Calu3 (cell line): Measurements from ENCODE around the gene ZDHHC1. TPM values are rescaled to one million over a fixed set of nuclear protein-coding genes. Genes with fewer than 3 reads are reported as not detected.

Experiments
- BruUV-seq: library from RNA; stranded (reverse); fragments of 400-500 nt; replicated peaks from 2 replicates; lab custom pipeline; 2021; lab: Mats Ljungman, UMichigan
- CTCF ChIA-PET: fragments of 300-600 bp; sonication (Branson Sonifier 250); formaldehyde crosslinking; loops from one replicate; lab custom pipeline; 2022; ENCODE audit warnings: antibody characterized with exemption; lab: Charles Lee
- DNase-seq: peaks from one replicate; pipeline ENCODE4 v3.0.0; 2022
- H3K27ac Mint-ChIP-seq: one replicate; pipeline ENCODE4 v1.8.0; 2022; ENCODE audit warnings: mixed read lengths; ENCODE audit not compliant: unreplicated experiment
- H3K27me3 Mint-ChIP-seq: one replicate; pipeline ENCODE4 v1.8.0; 2022; ENCODE audit warnings: mixed read lengths; ENCODE audit not compliant: unreplicated experiment
- H3K36me3 Mint-ChIP-seq: one replicate; pipeline ENCODE4 v1.8.0; 2022; ENCODE audit warnings: mild to moderate bottlenecking, moderate library complexity, mixed read lengths; ENCODE audit not compliant: insufficient read depth, unreplicated experiment
- H3K4me1 Mint-ChIP-seq: one replicate; pipeline ENCODE4 v1.8.0; 2022; ENCODE audit warnings: mild to moderate bottlenecking, low read depth, mixed read lengths; ENCODE audit not compliant: unreplicated experiment
- H3K4me3 Mint-ChIP-seq: one replicate; pipeline ENCODE4 v1.8.0; 2022; ENCODE audit warnings: mild to moderate bottlenecking, low read depth, moderate library complexity, mixed read lengths; ENCODE audit not compliant: unreplicated experiment
- H3K9me3 Mint-ChIP-seq: one replicate; pipeline ENCODE4 v1.8.0; 2022; ENCODE audit warnings: low read depth, mixed read lengths; ENCODE audit not compliant: unreplicated experiment
- intact Hi-C: fragments of 100-400 bp; cut with micrococcal nuclease; formaldehyde crosslinking; loops from one replicate; pipeline ENCODE4 v1.10.0; 2022; ENCODE audit not compliant: unreplicated experiment
- total RNA-seq: library from RNA; stranded (reverse); gene quantifications from 2 replicates; pipeline ENCODE4 v1.2.3, GENCODE V29; 2022
- TF ChIP-seq, protein P1 (sequence below): fragments of 200-600 bp; IDR thresholded peaks from one replicate; pipeline ENCODE4 v1.8.0; 2022; ENCODE audit warnings: antibody characterized with exemption; ENCODE audit not compliant: unreplicated experiment

The ZDHHC1 gene
- total RNA-seq, 1 experiment from 2014 or later = 22.6 TPM

DNA sequence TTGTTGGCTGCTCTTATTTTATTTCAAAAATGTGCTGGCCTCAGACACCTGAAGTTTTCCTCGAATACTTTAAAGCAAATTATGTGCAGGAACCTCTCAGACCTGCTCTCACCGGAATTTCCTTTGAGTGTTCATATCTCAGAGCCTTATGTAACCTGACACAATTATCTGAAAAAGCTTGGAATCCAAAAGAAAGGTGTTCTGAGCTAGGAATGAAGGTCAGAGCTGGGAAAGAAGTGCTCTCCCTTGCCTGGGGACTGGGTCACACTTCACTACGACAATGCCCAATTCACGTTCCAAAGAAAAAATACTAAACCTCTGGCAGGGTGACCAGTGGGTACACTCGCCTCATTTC lies 8.0 kb upstream of the ZDHHC1 start:
- peaks cover 32% of the 10 kb centered on the region for H3K27me3 Mint-ChIP-seq
- CTCF ChIA-PET = interaction anchor here (0.5 kb wide), 1 partner anchor 28 kb away, joined by 3 read pairs; no protein-coding TSS in a partner anchor
- H3K9me3 Mint-ChIP-seq = no peaks in the 10 kb centered on the region
- no peak overlapping the region for H3K27ac Mint-ChIP-seq
- intact Hi-C loops = no loop called here
- H3K4me1 Mint-ChIP-seq = peaks cover 23% of the 10 kb centered on the region
- TF ChIP-seq, protein P1, sequence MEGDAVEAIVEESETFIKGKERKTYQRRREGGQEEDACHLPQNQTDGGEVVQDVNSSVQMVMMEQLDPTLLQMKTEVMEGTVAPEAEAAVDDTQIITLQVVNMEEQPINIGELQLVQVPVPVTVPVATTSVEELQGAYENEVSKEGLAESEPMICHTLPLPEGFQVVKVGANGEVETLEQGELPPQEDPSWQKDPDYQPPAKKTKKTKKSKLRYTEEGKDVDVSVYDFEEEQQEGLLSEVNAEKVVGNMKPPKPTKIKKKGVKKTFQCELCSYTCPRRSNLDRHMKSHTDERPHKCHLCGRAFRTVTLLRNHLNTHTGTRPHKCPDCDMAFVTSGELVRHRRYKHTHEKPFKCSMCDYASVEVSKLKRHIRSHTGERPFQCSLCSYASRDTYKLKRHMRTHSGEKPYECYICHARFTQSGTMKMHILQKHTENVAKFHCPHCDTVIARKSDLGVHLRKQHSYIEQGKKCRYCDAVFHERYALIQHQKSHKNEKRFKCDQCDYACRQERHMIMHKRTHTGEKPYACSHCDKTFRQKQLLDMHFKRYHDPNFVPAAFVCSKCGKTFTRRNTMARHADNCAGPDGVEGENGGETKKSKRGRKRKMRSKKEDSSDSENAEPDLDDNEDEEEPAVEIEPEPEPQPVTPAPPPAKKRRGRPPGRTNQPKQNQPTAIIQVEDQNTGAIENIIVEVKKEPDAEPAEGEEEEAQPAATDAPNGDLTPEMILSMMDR = no peak
- H3K4me3 Mint-ChIP-seq = no peak overlapping the region
- peaks cover 4% of the 10 kb centered on the region for H3K36me3 Mint-ChIP-seq
- no peak for DNase-seq
- no TSS peak for BruUV-seq

DNA sequence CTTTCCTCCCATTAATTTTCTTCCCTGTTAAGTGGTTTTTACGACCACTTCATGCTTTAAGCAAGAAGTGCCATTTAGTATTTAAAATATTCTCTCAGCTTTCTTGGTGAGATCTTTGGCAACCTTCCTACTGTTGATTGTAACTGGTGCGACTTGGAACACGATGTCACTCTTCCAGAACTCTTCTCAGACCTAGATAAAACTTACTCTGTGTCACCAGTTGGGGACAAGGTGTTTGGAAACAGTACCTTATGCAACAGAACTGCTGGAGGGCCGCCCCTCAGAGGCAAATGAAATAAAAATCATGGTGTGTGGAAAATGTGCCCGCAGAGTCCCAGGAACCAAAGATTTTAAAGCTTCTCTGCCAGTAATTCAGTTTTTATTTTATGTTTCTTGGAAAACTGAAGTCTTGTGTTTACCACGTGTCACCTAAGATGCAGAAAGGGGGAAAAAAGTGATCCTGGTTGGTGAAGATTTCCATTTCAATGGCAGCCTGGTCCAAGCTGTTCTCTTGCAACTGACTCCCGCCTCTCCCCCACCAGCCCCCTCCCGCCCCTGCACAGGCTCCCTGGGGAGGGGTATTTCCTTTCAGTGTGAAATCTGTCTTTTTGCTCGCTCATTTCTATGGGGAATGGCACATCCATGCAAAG lies 7.5 kb upstream of the ZDHHC1 start:
- no peak overlapping the region for H3K27ac Mint-ChIP-seq

DNA sequence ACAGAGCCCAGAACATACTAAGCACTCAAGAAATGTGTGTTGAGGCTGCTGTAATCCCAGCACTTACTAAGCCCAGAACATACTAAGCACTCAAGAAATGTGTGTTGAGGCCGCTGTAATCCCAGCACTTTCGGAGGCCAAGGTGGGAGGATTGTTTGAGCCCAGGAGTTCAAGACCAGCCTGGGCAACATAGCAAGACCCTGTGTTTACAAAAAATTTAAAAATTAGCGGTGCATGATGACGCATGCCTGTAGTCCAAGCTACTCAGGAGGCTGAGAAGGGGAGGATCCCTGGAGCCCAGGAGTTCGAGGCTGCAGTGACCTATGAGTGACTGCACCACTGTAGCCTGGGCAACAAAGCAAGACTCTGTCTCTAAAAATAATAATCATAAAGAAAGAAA lies 6.7 kb upstream of the ZDHHC1 start:
- no peak overlapping the region for H3K27ac Mint-ChIP-seq
- no peak for DNase-seq
- H3K9me3 Mint-ChIP-seq = no peaks in the 10 kb centered on the region
- peaks cover 12% of the 10 kb centered on the region for H3K4me1 Mint-ChIP-seq
- CTCF ChIA-PET = interaction anchor here (1.0 kb wide), 1 partner anchor 18 kb away, joined by 3 read pairs; no protein-coding TSS in a partner anchor
- intact Hi-C loops = no loop called here
- H3K27me3 Mint-ChIP-seq = peaks cover 33% of the 10 kb centered on the region
- BruUV-seq = no TSS peak
- H3K4me3 Mint-ChIP-seq = no peak overlapping the region
- TF ChIP-seq, protein P1 = no peak
- peaks cover 4% of the 10 kb centered on the region for H3K36me3 Mint-ChIP-seq

More for the DNA sequence above, 7.5 kb upstream of the ZDHHC1 start:
- intact Hi-C loops = no loop called here
- Mint-ChIP-seq H3K4me1 (peaks cover 19% of the 10 kb centered on the region), H3K36me3 (peaks cover 4% of the 10 kb centered on the region), H3K4me3 (no peak overlapping the region), H3K9me3 (no peaks in the 10 kb centered on the region), H3K27me3 (peaks cover 33% of the 10 kb centered on the region)
- CTCF ChIA-PET = interaction anchor here (0.5 kb wide), 1 partner anchor 198 kb away, joined by 3 read pairs; no protein-coding TSS in a partner anchor
- no TSS peak for BruUV-seq
- DNase-seq = no peak
- TF ChIP-seq, protein P1 = no peak

DNA sequence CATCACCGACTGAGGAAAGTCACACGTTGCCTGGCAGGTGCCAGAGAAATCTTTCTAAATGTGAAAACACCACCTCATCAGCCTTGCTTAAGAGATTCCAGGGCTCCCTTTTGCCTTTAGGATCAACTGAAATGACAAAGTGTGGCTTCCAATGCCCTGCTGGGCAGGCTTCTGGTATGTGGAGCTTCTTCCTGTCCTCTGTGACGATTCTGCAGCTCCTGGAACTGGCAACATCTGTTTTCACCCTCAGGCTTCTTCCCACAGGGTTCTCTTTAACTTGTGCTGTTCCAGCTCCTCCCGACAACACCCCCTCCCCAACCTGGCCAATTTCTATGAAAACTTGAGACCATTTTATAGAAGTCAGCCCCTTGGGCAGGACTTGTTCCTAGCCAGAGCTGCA lies 4.8 kb upstream of the ZDHHC1 start:
- H3K36me3 Mint-ChIP-seq = peaks cover 15% of the 10 kb centered on the region
- intact Hi-C loops = no loop called here
- BruUV-seq = no TSS peak
- no peak for DNase-seq
- H3K27ac Mint-ChIP-seq = no peak overlapping the region
- peaks cover 15% of the 10 kb centered on the region for H3K27me3 Mint-ChIP-seq
- H3K9me3 Mint-ChIP-seq = no peaks in the 10 kb centered on the region
- TF ChIP-seq, protein P1 = no peak
- H3K4me3 Mint-ChIP-seq = no peak overlapping the region
- CTCF ChIA-PET = interaction anchor here (0.6 to 0.7 kb wide), 3 partner anchors 18 to 516 kb away, joined by 3 to 4 read pairs (median 3); no protein-coding TSS in a partner anchor
- peaks cover 15% of the 10 kb centered on the region for H3K4me1 Mint-ChIP-seq
